Stomach (tissue), 4 donors: ENCODE results near the gene TAL2.

Experiments used
- EP300 ChIP-seq: sonication (generic); formaldehyde crosslinking; IDR thresholded peaks from one replicate; pipeline ENCODE4 v1.6.1; 2017; ENCODE audit warnings: antibody characterized with exemption
- POLR2A ChIP-seq, 4 donors: fragments of 450-650 bp; IDR thresholded peaks; one replicate each; pipeline ENCODE4 v1.6.1; 2016; ENCODE audit warnings: antibody characterized with exemption in 4 of 4, control low read depth in 2 of 4, mild to moderate bottlenecking in 1 of 4, moderate library complexity in 1 of 4
- POLR2AphosphoS5 ChIP-seq, 3 donors: sonication (generic); formaldehyde crosslinking; IDR thresholded peaks; one replicate each; pipeline ENCODE4 v1.6.1; 2016; ENCODE audit warnings: antibody characterized with exemption in 3 of 3
- TF ChIP-seq, protein P1 (sequence below), 7 experiments: fragments of 450-650 bp in 4 of 7; fragments of 200-600 bp in 3 of 7; sonication (generic) in 3 of 7; IDR thresholded peaks; one replicate each; pipeline ENCODE4 v1.5.1; 2016 to 2019; ENCODE audit warnings: antibody characterized with exemption in 7 of 7, control low read depth in 2 of 7, mild to moderate bottlenecking in 1 of 7

DNA sequence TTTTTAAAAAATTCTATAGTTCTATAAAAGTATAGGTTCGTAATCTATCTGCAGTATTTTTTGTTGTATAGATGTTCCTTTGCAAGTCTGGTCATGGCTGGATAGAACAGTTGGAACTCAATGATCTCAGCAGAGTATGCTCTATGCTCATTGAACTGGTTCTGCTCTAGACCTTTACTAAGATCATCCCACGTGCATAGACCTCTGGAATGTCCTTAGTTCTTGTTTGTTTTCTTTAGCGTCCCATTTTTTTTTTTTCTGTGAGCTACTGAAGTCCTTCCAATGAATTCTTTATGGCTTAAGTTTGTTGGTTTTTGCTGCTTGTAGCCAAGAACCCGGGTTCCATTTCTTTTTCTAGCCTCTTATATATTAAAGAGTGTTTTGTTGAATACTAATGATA lies 35.6 kb downstream of the TAL2 start:
- TF ChIP-seq, protein P1, sequence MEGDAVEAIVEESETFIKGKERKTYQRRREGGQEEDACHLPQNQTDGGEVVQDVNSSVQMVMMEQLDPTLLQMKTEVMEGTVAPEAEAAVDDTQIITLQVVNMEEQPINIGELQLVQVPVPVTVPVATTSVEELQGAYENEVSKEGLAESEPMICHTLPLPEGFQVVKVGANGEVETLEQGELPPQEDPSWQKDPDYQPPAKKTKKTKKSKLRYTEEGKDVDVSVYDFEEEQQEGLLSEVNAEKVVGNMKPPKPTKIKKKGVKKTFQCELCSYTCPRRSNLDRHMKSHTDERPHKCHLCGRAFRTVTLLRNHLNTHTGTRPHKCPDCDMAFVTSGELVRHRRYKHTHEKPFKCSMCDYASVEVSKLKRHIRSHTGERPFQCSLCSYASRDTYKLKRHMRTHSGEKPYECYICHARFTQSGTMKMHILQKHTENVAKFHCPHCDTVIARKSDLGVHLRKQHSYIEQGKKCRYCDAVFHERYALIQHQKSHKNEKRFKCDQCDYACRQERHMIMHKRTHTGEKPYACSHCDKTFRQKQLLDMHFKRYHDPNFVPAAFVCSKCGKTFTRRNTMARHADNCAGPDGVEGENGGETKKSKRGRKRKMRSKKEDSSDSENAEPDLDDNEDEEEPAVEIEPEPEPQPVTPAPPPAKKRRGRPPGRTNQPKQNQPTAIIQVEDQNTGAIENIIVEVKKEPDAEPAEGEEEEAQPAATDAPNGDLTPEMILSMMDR (IDR thresholded peaks at IDR 0.05): no peak
- no peak for TF ChIP-seq POLR2A (IDR thresholded peaks at IDR 0.05)
- no peak for TF ChIP-seq EP300
- no peak for TF ChIP-seq POLR2AphosphoS5 (IDR thresholded peaks at IDR 0.05)
